Activated CD8-positive, alpha-beta memory T cell treated with anti-CD3 and anti-CD28 coated beads, Interleukin-2, amount 50 U/mL, for 4 hours (primary cell): ENCODE results near the gene GLUL.
"Not testable (repeated sequence)": the region's sequence is repeated elsewhere in the genome, so short reads cannot be mapped to it uniquely, and the experiment has no call there.

Experiments used
- DNase-seq: peaks from one replicate; pipeline ENCODE4 v3.0.0-alpha.2; 2020

Gene GLUL

GRCh38 chr1:182359645-182360044, 31.9 kb downstream of the GLUL start:
- DNase-seq, result no peak

GRCh38 chr1:182357913-182358312, 33.7 kb downstream of the GLUL start:
- DNase-seq, result no peak

GRCh38 chr1:182357171-182357570, 34.4 kb downstream of the GLUL start:
- no peak for DNase-seq

DNA sequence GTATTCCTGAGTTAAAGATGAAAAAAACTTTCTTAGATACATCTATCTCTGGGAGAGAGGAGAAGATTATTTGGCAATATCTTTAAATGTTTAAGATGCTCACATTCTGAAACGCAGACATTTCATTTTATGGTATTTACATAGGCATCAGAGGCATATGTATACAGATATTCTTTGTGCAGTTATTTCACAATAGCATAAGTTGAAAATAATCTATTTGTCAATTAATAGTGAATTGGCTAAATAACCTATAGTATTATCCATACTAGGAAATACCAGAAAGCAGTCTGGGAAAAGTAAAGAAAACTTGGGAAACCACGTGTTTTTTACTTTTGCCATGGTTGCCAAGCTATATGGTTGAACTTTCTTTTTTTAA, 35.9 kb downstream of the GLUL start:
- DNase-seq, result no peak

GRCh38 chr1:182351790-182352364, 39.7 kb downstream of the GLUL start:
- DNase-seq, result no peak

- no peak for DNase-seq
Measured at GRCh38 chr1:182350839-182351238, 40.8 kb downstream of the GLUL start.

DNA sequence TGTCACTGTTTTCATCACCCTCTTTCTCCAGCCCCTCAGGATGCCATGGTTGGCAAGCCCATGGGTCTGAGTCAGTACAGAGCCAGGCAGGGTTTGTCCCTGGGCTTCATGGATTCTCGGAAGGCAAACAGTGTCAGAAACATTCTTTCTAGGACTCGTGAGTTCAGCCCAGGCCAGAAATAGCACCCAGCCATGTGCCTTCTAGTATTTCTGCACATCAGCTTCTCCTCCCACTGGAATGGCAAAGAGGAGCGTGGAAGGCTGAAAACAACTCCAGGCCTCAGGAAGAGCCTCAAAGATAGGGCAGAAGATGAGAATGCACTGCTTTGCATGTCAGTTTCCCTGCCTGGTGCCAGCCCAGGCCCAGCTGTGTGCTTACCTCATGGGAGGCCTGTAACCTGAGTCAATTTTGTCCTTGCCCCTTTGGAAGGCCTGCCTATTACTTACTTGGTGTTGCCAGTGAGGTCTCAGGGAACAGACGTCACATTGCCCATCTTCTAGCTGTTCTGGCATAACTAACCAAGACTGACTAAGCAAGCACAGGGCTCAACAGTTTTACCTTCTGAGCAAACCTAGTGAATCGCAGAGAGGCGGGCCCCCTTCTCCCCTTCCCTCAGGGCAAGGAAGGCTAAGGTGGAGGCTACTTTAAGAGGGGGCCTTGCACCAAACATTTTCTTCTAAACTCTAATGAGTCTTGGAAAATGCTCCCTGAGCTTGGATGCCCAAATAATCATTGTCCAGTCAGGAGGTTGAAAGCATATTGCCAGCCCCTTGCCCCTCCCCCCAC, 42.4 kb downstream of the GLUL start:
- no peak for DNase-seq

- no peak for DNase-seq
Measured at GRCh38 chr1:182347019-182347418, 44.6 kb downstream of the GLUL start.

- DNase-seq, result no peak
Measured at GRCh38 chr1:182340233-182341058, 51.1 kb downstream of the GLUL start.

- DNase-seq, result no peak
Measured at GRCh38 chr1:182339684-182340083, 51.9 kb downstream of the GLUL start.

DNA sequence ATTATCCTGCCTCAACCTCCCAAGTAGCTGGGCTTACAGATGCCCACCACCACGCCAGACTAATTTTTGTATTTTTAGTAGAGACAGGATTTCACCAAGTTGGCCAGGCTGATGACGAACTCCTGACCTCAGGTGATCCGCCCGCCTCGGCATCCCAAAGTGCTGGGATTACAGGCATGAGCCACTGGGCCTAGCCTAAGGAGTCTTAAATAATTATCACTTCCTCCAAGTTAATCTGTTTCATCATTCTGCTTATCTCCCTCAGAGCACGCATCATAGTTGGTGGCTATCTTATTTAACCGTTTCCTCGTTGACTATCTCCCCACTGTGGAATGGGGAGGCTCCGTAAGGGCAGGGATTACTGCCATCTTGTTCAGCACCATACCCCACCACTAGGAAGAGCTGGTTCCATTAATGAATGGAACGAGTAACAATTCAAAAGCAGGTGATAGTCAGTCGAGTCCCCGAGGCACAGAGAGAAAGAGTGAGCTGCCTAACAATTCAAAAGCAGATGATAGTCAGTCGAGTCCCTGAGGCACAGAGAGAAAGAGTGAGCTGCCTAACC, 52.7 kb downstream of the GLUL start:
- no peak for DNase-seq

GRCh38 chr1:182337736-182338571, 53.6 kb downstream of the GLUL start:
- no peak for DNase-seq

- DNase-seq, result no peak
Measured at GRCh38 chr1:182335771-182336566, 55.6 kb downstream of the GLUL start.

DNA sequence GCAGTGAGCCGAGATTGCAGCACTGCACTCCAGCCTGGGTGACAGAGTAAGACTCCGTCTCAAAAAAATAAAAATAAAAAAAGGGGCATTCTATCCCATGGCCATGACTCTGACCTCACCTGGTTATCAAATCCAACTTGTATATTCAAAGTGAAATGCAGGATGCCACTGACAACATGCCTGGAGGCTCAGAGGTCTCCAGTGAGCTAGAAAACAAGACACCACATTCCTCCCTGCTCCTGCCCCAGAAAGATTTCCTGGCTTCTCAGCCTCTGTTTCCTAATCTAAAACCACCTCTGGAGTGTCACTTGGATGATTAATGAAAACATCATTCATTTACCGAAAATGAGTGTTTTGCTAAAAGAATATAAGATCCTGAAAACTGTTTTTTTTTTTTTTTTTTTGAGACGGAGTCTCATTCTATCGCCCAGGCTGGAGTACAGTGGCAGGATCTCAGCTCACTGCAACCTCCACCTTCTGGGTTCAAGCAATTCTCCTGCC, 58.5 kb downstream of the GLUL start:
- DNase-seq, result not testable (repeated sequence)

DNA sequence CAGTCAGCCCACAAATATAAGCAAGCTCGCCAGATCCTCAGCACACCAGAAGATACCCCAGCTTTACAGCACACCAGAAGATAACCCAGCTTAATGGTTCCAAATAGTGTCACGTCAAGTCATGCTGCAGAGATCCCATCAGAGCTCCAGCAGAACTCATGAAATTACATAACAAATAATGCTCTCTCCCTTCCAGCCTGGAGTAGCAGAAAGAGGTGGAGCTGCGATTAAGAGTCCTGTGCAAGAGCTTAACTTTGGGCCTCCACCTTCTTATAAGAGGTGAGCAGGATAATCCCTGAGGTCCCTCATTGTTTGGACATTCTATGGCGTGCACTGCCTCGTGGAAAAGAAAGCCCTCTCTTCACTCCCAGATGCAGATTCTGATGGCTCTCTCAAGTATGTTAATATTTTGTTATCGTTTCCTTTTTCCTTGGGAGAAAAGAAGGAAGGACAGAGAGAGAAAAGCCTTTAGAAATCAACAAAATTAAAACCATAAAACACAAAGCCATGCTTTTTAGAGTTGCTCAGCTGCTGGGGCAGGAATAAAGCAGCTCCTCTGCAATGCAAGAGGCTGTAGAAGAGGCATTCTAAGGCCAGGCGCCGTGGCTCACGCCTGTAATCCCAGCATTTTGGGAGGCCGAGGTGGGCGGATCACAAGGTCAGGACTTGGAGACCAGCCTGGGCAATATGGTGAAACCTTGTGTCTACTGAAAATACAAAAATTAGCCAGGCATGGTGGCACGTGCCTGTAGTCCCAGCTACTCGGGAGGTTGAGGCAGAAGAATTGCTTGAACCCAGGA, 59.1 kb downstream of the GLUL start:
- no peak for DNase-seq
